ENCODE measurements around the gene NACC2.

Gene NACC2

GRCh38 chr9:136127313-136127712 lies 32.2 kb upstream of the NACC2 start:
- DNase-seq = no peak

- no peak for DNase-seq
Measured at GRCh38 chr9:136124976-136125692, 30.0 kb upstream of the NACC2 start.

GRCh38 chr9:136122425-136123383 lies 27.6 kb upstream of the NACC2 start:
- DNase-seq = peak; percentile 84

GRCh38 chr9:136121801-136122200 lies 26.7 kb upstream of the NACC2 start:
- no peak for DNase-seq

- DNase-seq = no peak
Measured at GRCh38 chr9:136120438-136120844, 25.4 kb upstream of the NACC2 start.

- DNase-seq = no peak
Measured at GRCh38 chr9:136119883-136120393, 24.8 kb upstream of the NACC2 start.

GRCh38 chr9:136119061-136119882 lies 24.2 kb upstream of the NACC2 start:
- no peak for DNase-seq

GRCh38 chr9:136118320-136119060 lies 23.4 kb upstream of the NACC2 start, which contains the start of gene TMEM250:
Gene TMEM250 (minus strand): TSS chr9:136118875. CDS start chr9:136116900, 1,975 bp downstream.
- DNase-seq = peak; percentile 97

- no peak for DNase-seq
Measured at GRCh38 chr9:136117916-136118319, 22.8 kb upstream of the NACC2 start.

GRCh38 chr9:136117291-136117915 lies 22.3 kb upstream of the NACC2 start:
- no peak for DNase-seq

GRCh38 chr9:136116360-136117098 lies 21.4 kb upstream of the NACC2 start:
- DNase-seq = no peak

GRCh38 chr9:136115641-136116359 lies 20.7 kb upstream of the NACC2 start:
- DNase-seq = no peak

GRCh38 chr9:136115206-136115605 lies 20.1 kb upstream of the NACC2 start:
- DNase-seq = no peak

- DNase-seq = no peak
Measured at GRCh38 chr9:136114610-136115009, 19.5 kb upstream of the NACC2 start.

GRCh38 chr9:136112541-136112940 lies 17.5 kb upstream of the NACC2 start:
- DNase-seq = no peak

- DNase-seq = no peak
Measured at GRCh38 chr9:136111910-136112309, 16.8 kb upstream of the NACC2 start.

- no peak for DNase-seq
Measured at GRCh38 chr9:136111190-136111589, 16.1 kb upstream of the NACC2 start.

- peak; percentile 57 for DNase-seq
Measured at GRCh38 chr9:136110082-136111061, 15.3 kb upstream of the NACC2 start.

All from CD4-positive, alpha-beta T cell treated with Interleukin-17A for 4 hours (primary cell).